Measurements from ENCODE around the gene INS. TPM values are rescaled to one million over a fixed set of nuclear protein-coding genes. Genes with fewer than 3 reads are reported as not detected.

Gene INS
- total and polyA plus RNA-seq, 3 donors from 2014 or later = not detected

DNA sequence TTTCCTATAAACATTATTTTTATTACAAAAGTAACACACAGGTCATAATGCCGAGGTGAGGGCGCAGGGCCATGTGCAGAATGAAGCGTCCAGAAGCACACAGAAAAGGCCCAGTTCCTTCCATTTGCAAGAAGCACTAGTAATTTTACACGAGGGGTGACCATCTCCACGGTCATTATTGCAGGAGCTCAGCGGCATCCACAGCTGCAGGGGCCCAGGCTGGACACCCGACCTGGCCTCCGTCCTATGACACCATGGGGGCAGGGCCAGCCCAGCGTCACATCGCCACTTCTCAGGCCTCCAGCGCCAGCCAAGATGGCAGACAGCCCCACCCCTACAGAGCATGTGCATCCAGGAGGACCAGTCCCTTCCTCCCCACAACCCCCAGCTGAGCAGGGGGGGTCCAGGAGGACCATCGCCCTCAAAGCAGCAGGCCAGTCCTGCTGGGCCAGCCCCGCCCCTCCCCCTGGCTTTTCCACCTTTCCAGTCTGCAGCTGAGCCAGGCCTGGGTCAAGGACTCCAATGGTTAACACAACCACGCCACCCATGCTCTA is 25.3 kb downstream of the INS start:
- TF ChIP-seq POLR2A (IDR thresholded peaks at IDR 0.05) = no peak
- TF ChIP-seq, protein P1, sequence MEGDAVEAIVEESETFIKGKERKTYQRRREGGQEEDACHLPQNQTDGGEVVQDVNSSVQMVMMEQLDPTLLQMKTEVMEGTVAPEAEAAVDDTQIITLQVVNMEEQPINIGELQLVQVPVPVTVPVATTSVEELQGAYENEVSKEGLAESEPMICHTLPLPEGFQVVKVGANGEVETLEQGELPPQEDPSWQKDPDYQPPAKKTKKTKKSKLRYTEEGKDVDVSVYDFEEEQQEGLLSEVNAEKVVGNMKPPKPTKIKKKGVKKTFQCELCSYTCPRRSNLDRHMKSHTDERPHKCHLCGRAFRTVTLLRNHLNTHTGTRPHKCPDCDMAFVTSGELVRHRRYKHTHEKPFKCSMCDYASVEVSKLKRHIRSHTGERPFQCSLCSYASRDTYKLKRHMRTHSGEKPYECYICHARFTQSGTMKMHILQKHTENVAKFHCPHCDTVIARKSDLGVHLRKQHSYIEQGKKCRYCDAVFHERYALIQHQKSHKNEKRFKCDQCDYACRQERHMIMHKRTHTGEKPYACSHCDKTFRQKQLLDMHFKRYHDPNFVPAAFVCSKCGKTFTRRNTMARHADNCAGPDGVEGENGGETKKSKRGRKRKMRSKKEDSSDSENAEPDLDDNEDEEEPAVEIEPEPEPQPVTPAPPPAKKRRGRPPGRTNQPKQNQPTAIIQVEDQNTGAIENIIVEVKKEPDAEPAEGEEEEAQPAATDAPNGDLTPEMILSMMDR (IDR thresholded peaks at IDR 0.05) = no peak
- WGBS, 2 donors = 79 to 89% methylated on average over 5 to 14 of the region's 14 CpGs
- H3K9me3 ChIP-seq = no peaks in the 10 kb centered on the region
- no peak for DNase-seq
- H3K4me1 ChIP-seq = peaks cover 6% of the 10 kb centered on the region
- no peaks in the 10 kb centered on the region for H3K36me3 ChIP-seq (ENCODE audit: low read depth, missing control alignments)
- H3K27ac ChIP-seq = no peak overlapping the region
- H3K4me3 ChIP-seq = no peak overlapping the region
- intact Hi-C loops (cut with DNase I; ENCODE audit: low total_unique reads) = no loop called here
- H3K27me3 ChIP-seq = no peaks in the 10 kb centered on the region

DNA sequence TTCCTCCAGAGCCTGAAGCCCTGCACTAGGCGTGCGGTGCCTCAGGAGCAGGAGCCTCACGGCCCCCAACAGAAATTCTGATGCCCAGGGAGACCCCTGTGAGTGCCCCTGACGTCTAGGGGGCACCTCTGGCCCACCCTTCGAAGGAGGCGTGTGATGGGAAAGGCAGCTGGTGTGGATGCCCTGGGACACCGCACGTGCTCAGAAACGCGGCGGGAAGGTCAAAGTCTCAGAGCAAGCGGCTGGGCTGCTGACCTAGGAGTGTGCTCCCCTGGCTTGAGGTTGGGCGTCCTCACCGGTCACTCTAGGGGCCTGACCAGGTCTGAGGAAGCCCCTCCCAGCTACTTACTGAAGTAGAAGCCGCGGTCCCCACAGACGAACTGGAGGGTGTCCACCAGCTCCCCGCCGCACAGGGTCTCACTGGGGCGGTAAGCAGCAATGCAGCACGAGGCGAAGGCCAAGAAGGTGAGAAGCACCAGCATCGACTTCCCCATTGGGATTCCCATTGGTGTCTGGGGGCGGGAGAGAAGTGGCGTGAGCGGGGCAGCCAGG is 25.9 kb downstream of the INS start:
- no peak overlapping the region for H3K27ac ChIP-seq
- DNase-seq = no peak
- H3K4me3 ChIP-seq = no peak overlapping the region
- no peaks in the 10 kb centered on the region for H3K9me3 ChIP-seq
- no peaks in the 10 kb centered on the region for H3K36me3 ChIP-seq (ENCODE audit: low read depth, missing control alignments)
- H3K4me1 ChIP-seq = peaks cover 6% of the 10 kb centered on the region
- 85 to 86% methylated on average over 22 to 26 of the region's 26 CpGs for WGBS, 2 donors
- TF ChIP-seq POLR2A (IDR thresholded peaks at IDR 0.05) = no peak
- TF ChIP-seq, protein P1 (IDR thresholded peaks at IDR 0.05) = no peak
- intact Hi-C loops (cut with DNase I; ENCODE audit: low total_unique reads) = no loop called here
- H3K27me3 ChIP-seq = no peaks in the 10 kb centered on the region

DNA sequence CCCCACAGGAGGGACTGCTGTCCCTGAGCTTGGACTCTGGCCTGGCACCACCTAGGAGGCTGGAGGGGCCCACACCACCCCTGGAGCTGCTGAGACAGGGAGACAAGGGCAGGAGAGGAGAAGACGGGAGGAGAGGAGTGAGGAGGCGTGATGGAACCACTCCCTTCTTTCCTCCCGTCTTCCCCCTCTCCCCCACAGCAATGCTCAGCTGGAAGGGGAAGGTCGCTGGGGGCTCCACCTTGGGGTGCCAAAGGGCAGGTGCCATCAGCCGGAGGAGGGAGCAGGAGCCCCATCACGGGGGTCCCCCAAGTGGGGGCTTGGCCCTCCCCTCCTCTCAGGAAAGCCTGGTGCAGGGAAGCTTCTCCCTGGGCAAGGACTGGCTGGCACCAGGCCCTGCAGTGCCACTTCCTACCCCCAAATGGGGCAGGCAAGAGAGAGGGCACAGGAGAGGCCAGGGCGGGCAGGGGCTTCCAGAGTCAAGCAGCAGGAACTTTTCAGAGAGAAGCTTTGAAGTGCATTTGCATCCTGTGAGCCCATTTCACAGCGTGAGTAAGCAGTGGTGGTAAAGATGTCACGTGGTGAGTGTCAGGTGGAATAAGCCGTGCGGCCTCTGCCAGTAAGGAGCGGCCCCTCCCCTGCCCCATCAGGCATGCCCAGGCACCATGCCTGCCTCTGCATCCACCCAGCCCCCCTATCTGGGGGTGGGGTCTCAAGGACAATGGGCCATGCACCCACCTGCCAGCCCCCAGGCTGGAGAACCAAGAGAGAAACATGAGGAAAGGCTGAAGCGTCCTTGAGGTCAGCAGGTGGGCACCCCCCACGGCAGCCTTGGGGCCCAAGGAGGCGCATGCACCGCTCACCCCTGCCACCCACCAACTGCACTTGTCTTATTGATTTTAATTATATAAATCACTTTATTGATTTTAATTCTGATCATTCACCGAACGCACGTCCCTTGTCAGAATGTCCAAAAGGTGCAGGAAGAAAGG is 26.7 kb downstream of the INS start:
- 67 to 76% methylated on average over 18 to 19 of the region's 19 CpGs for WGBS, 2 donors
- Histone ChIP-seq H3K4me3 (no peak overlapping the region), H3K36me3 (ENCODE audit: low read depth, missing control alignments) (no peaks in the 10 kb centered on the region), H3K27me3 (no peaks in the 10 kb centered on the region), H3K27ac (no peak overlapping the region), H3K9me3 (no peaks in the 10 kb centered on the region), H3K4me1 (peaks cover 6% of the 10 kb centered on the region)
- TF ChIP-seq, protein P1 (IDR thresholded peaks at IDR 0.05) = no peak
- no peak for TF ChIP-seq POLR2A (IDR thresholded peaks at IDR 0.05)
- no peak for DNase-seq
- intact Hi-C loops (cut with DNase I; ENCODE audit: low total_unique reads) = no loop called here

DNA sequence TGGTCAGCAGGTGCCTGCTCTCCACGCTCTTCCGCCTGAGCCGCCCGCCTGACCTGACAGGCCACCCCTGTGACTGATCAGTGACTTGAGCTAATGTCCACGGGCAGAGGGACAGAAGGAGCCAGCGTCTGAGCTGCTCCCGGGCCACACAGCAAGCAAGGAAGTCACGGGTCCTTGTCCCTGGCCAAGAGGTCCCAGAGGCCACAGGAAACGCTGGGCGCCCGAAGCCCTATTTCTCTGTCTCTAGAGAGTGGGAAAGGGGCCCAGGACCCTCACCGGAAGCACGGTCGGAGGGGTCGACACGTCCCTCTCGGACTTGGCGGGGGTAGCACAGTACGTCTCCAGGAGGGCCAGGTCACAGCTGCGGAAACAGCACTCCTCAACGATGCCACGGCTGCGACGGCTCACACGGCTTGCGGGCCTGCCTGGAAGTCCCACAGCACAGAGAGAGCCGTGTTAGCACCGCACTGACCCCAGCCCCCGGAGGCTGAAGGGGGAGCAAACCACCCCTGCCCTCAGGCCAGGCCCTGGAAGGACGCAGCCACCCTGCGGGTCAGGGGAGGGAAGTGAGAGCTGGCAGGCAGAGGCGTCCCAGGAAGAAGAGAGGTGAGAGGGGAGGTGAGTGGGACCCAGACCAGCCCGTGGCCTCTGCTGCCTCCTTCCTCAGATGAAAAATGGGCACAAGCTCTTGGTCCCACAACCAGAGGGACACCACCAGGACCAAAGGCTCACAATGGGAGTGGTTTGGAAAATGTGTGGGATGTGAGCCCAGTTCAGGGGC is 27.6 kb downstream of the INS start:
- H3K36me3 ChIP-seq (ENCODE audit: low read depth, missing control alignments) = no peaks in the 10 kb centered on the region
- TF ChIP-seq, protein P1 (IDR thresholded peaks at IDR 0.05) = no peak
- DNase-seq = no peak
- H3K27me3 ChIP-seq = no peaks in the 10 kb centered on the region
- intact Hi-C loops (cut with DNase I; ENCODE audit: low total_unique reads) = no loop called here
- H3K4me3 ChIP-seq = no peak overlapping the region
- 54 to 58% methylated on average over 12 to 32 of the region's 33 CpGs for WGBS, 2 donors
- H3K27ac ChIP-seq = no peak overlapping the region
- no peaks in the 10 kb centered on the region for H3K9me3 ChIP-seq
- H3K4me1 ChIP-seq = peaks cover 6% of the 10 kb centered on the region
